Measurements from ENCODE around the gene GXYLT2. TPM values are rescaled to one million over a fixed set of nuclear protein-coding genes. Genes with fewer than 3 reads are reported as not detected.
A peak's percentile ranks its signal among the peaks of the same experiment; 100 is the strongest.

GXYLT2 gene
- polyA plus RNA-seq, 3 donors: 0.04 TPM; not detected in 2

DNA sequence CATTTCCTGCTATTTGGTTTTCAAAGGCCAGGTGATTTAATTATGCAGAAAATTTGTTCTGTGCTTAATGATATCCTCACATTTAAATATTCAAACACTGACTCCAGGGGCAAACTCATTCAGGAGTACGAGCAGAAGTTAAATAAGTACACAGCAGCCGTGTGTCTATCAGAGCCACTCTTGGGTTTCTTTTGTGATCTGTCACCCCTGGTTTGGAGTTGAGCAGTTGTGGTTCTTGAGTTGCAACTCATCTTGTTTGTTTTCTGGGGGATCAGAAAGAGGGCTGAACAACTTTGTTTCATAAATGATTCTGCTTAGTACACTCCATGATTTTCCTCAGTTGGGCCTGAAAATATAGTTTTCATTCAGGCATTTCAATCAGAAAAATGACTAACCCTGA, 83.1 kb downstream of the GXYLT2 start:
- no peaks in the 10 kb centered on the region for H3K36me3 ChIP-seq (replicated peaks in 1 of 2; ENCODE audit: control insufficient read depth in 1 of 2, insufficient read depth in 2 of 2, low read length in 2 of 2)
- H2AFZ ChIP-seq (ENCODE audit: insufficient read depth, low read depth, low read length, poor library complexity, severe bottlenecking): no peak overlapping the region
- peaks cover 0 to 4% (median 3%) of the 10 kb centered on the region in 3 donors for H3K27me3 Mint-ChIP-seq (ENCODE audit: low read depth in 3 of 3)
- H3K9ac ChIP-seq (ENCODE audit: insufficient read depth, low read length, poor library complexity, severe bottlenecking): no peak overlapping the region
- WGBS (ENCODE audit: insufficient coverage): 90% methylated on average over 2 of the region's 2 CpGs
- H3K4me3 Mint-ChIP-seq: no peak overlapping the region
- H3K4me1 Mint-ChIP-seq: peaks cover 1% of the 10 kb centered on the region
- H3K9me3 Mint-ChIP-seq: peaks cover 0 to 2% (median 0%) of the 10 kb centered on the region in 7 donors
- intact Hi-C loops (cut with micrococcal nuclease): no loop called here
- no peak overlapping the region for H3K4me3 ChIP-seq (replicated peaks in 1 of 3; ENCODE audit: low read depth in 2 of 3, low read length in 3 of 3)
- H3K4me2 ChIP-seq (replicated peaks; ENCODE audit: extremely low read depth, low read length, poor library complexity, severe bottlenecking): no peak overlapping the region
- no peaks in the 10 kb centered on the region for H3K9me3 ChIP-seq (replicated peaks in 1 of 2; ENCODE audit: control insufficient read depth in 1 of 2, insufficient read depth in 1 of 2, low read length in 2 of 2)
- H4K20me1 ChIP-seq (ENCODE audit: insufficient read depth, low read length): no peaks in the 10 kb centered on the region
- no peaks in the 10 kb centered on the region for H3K79me2 ChIP-seq (ENCODE audit: insufficient read depth, low read length)
- no peaks in the 10 kb centered on the region for H3K4me1 ChIP-seq (ENCODE audit: control insufficient read depth in 1 of 2, insufficient read depth in 2 of 2, low read length in 2 of 2)
- H3K27ac ChIP-seq (ENCODE audit: low read depth in 1 of 2, low read length in 2 of 2): no peak overlapping the region
- H3K27me3 ChIP-seq (ENCODE audit: control insufficient read depth in 2 of 2, insufficient read depth in 2 of 2, low read length in 2 of 2): no peaks in the 10 kb centered on the region
- H3K36me3 Mint-ChIP-seq: no peaks in the 10 kb centered on the region
- H3K27ac Mint-ChIP-seq: no peak overlapping the region
- TF ChIP-seq, protein P1, sequence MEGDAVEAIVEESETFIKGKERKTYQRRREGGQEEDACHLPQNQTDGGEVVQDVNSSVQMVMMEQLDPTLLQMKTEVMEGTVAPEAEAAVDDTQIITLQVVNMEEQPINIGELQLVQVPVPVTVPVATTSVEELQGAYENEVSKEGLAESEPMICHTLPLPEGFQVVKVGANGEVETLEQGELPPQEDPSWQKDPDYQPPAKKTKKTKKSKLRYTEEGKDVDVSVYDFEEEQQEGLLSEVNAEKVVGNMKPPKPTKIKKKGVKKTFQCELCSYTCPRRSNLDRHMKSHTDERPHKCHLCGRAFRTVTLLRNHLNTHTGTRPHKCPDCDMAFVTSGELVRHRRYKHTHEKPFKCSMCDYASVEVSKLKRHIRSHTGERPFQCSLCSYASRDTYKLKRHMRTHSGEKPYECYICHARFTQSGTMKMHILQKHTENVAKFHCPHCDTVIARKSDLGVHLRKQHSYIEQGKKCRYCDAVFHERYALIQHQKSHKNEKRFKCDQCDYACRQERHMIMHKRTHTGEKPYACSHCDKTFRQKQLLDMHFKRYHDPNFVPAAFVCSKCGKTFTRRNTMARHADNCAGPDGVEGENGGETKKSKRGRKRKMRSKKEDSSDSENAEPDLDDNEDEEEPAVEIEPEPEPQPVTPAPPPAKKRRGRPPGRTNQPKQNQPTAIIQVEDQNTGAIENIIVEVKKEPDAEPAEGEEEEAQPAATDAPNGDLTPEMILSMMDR (IDR thresholded peaks at IDR 0.05): no peak
- no peak for DNase-seq

DNA sequence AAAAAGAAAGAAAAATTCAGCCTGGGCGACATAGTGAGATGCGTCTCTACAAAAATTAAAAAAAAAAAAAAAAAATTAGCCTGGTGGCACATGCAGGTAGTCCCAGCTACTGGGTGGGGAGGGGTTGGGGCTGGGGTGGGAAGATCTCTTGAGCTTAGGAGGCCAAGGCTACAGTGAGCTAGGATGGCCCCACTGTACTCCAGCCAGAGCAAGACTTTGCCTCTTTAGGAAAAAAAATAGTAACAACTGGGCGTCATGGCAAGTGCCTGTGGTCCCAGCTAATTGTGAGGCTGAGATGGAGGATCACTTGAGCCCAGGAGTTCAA, 84.8 kb downstream of the GXYLT2 start:
- Mint-ChIP-seq H3K27ac (peak overlapping the region in 1 of 7 donors; percentile 80), H3K4me3 (no peak overlapping the region), H3K9me3 (peaks cover 0 to 2% (median 0%) of the 10 kb centered on the region in 7 donors), H3K4me1 (peaks cover 16% of the 10 kb centered on the region), H3K36me3 (no peaks in the 10 kb centered on the region), H3K27me3 (ENCODE audit: low read depth in 3 of 3) (peaks cover 0 to 3% (median 2%) of the 10 kb centered on the region in 3 donors)
- H3K79me2 ChIP-seq (ENCODE audit: insufficient read depth, low read length): no peaks in the 10 kb centered on the region
- no peak overlapping the region for H3K4me3 ChIP-seq (replicated peaks in 1 of 3; ENCODE audit: low read depth in 2 of 3, low read length in 3 of 3)
- WGBS (ENCODE audit: insufficient coverage): 88% methylated on average over 1 of the region's 3 CpGs
- H3K27me3 ChIP-seq (ENCODE audit: control insufficient read depth in 2 of 2, insufficient read depth in 2 of 2, low read length in 2 of 2): no peaks in the 10 kb centered on the region
- H4K20me1 ChIP-seq (ENCODE audit: insufficient read depth, low read length): no peaks in the 10 kb centered on the region
- H3K36me3 ChIP-seq (replicated peaks in 1 of 2; ENCODE audit: control insufficient read depth in 1 of 2, insufficient read depth in 2 of 2, low read length in 2 of 2): no peaks in the 10 kb centered on the region
- no peak overlapping the region for H3K9ac ChIP-seq (ENCODE audit: insufficient read depth, low read length, poor library complexity, severe bottlenecking)
- no peaks in the 10 kb centered on the region for H3K9me3 ChIP-seq (replicated peaks in 1 of 2; ENCODE audit: control insufficient read depth in 1 of 2, insufficient read depth in 1 of 2, low read length in 2 of 2)
- peaks cover 9 to 15% of the 10 kb centered on the region in 2 donors for H3K4me1 ChIP-seq (ENCODE audit: control insufficient read depth in 1 of 2, insufficient read depth in 2 of 2, low read length in 2 of 2)
- DNase-seq: no peak
- H2AFZ ChIP-seq (ENCODE audit: insufficient read depth, low read depth, low read length, poor library complexity, severe bottlenecking): no peak overlapping the region
- intact Hi-C loops (cut with micrococcal nuclease): no loop called here
- H3K27ac ChIP-seq (ENCODE audit: low read depth in 1 of 2, low read length in 2 of 2): no peak overlapping the region
- TF ChIP-seq, protein P1 (IDR thresholded peaks at IDR 0.05): no peak
- H3K4me2 ChIP-seq (replicated peaks; ENCODE audit: extremely low read depth, low read length, poor library complexity, severe bottlenecking): no peak overlapping the region

All from CD14-positive monocyte (primary cell).